AG20443 (cell line): Measurements from ENCODE around the gene STK36.

Experiments
- DNase-seq: peaks from one replicate; pipeline ENCODE4 v3.0.0; 2012; ENCODE audit warnings: low spot score, mixed read lengths

Gene STK36

GRCh38 chr2:218659988-218660358, 11.9 kb upstream of the STK36 start:
- no peak for DNase-seq

GRCh38 chr2:218662377-218662776, 9.5 kb upstream of the STK36 start:
- DNase-seq, result no peak

GRCh38 chr2:218662827-218663226, 9.1 kb upstream of the STK36 start:
- DNase-seq, result no peak

GRCh38 chr2:218663901-218664300, 8.0 kb upstream of the STK36 start:
- no peak for DNase-seq

DNA sequence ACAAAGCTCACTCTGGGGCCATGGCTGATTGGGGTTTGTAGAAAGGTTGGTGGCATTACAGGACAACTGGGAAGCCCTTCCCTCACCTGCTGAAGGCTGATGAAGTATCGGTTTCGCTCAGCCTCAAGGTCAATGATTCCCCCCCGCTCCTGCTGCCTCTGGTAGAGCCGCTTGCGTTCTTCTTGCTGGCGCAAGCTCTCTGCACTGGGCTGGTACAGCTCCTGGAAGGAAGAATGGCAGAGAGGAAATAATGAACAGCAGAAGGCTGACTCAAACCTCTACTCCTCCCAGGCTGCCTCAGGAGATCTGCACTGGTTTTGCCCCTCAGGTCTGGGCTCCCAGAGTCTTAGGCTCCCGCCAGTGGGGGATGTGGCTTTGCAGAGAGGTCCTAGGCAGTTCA, 7.2 kb upstream of the STK36 start:
- no peak for DNase-seq

DNA sequence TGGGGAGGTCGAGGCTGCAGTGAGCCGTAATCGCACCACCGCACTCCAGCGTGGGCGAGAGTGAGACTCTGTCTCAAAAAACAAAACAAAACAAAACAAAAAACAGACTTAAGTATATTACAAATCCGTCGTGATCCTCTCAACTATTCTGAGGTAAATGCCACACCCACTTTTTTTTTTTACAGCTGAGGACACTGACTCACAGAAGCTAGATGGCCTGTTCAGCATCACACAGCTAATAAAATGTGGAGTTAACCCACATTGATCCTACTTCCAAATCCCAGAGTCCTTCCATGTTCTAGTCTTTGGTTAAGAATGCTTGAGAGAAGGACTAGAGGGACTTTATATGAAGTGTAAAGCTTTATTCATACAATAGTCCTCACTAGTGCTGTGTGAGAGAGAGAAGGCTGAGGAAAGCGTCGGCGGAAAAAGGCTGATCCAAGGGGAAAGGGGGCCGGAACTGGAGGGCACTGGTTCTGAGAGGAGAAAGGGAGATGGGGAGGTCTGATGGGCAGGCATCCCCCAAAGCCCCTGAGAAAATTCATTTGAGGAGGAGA, 711 bp upstream of the STK36 start:
- DNase-seq, result no peak

GRCh38 chr2:218679119-218679518, 7.2 kb downstream of the STK36 start:
- no peak for DNase-seq

DNA sequence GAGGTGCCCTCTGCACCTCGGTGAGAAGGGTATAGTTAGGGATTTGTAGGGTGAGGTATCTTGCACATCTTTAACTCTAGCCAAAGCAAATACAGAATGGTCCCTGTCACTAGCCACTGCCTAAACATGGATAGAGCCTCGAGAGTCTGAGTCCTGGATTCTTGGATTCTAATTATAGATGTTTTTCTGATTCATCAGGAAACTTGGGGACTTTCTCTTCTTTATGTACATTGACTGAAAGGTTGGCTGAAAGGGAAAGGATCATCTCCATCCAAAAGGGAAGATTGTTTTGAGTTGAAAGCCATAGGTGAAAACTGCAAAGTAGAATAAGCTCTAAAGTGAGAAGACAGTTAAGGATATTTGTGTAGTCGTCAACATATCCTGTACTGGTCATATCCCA, 8.2 kb downstream of the STK36 start:
- no peak for DNase-seq

DNA sequence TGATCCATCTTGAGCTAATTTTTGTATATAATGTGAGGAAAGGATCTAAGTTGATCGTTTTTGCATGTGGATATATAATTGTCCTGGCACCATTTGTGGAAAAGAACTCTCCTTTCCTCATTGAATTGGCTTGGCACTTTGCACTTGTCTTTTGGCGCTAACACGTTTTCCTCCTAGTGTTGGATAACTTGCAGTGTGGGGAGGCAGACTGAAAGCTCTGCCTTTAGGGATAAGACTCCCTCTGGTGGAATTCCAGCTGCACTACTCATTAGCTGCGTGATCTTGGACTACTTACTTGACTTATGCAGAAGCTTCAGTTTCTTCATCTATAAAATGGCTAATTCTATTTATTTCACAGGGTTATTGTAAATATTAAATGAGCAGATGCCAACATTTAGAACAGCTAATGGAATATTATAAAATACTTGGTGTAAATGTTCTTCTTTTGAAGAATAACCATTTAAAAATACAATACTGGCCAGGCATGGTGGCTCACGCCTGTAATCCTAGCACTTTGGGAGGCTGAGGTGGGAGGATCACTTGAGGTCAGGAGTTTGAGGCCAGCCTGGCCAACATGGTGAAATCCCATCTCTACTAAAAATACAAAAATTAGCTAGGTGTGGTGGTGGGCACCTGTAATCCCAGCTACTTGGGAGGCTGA, 15.6 kb downstream of the STK36 start:
- DNase-seq, result peak; percentile 84

DNA sequence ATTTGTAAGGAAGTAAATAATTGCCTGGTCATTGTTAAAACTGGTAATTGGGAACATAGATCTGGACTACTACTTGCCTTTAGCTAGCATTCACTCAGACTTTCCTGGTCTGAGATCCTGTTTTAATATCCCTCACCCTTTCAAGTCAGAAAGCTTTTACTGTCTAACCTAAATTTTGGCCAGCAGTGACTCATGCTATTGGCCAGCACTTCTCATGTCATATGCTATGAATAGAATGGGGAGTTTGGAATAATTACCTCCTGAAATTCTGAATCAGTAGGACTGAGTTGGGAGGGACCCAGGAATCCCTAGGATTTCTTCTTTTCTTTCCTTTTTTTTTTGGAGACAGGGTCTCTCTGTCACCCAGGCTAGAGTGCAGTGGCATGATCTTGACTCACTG, 19.3 kb downstream of the STK36 start:
- DNase-seq, result peak; percentile 65

- DNase-seq, result peak; percentile 17
Observed at GRCh38 chr2:218694405-218695145, 22.7 kb downstream of the STK36 start.

GRCh38 chr2:218698885-218699284, 27.0 kb downstream of the STK36 start:
- no peak for DNase-seq

- no peak for DNase-seq
Observed at GRCh38 chr2:218701806-218702205, 29.9 kb downstream of the STK36 start.

- no peak for DNase-seq
Observed at GRCh38 chr2:218703341-218703740, 31.5 kb downstream of the STK36 start.

- DNase-seq, result no peak
Observed at GRCh38 chr2:218708086-218708485, 36.2 kb downstream of the STK36 start.

GRCh38 chr2:218709908-218710307, 38.0 kb downstream of the STK36 start:
- no peak for DNase-seq

DNA sequence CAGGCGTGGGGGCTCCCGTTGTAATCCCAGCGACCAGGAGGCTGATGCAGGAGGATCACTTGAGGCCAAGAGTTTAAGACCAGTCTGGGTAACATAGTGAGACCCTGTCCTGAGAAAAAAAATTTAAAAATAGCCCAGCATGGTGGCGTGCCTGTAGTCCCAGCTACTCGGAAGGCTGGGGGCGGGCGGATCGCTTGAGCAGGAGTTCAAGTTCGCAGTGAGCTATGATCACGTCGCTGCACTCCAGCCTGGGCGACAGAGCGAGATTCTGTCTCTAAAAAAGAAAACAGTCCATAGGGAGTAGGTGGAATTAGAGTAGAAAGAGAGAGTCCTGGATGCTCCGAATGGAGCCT, 38.4 kb downstream of the STK36 start:
- DNase-seq, result no peak

GRCh38 chr2:218710687-218711549, 39.0 kb downstream of the STK36 start, which contains the start of gene TTLL4:
TTLL4 (plus strand) TSS chr2:218710835; CDS start chr2:218737677, 26,842 bp downstream.
- DNase-seq, result peak; percentile 100

- DNase-seq, result peak; percentile 27
Observed at GRCh38 chr2:218711550-218711929, 39.7 kb downstream of the STK36 start.

- no peak for DNase-seq
Observed at GRCh38 chr2:218713922-218714321, 42.0 kb downstream of the STK36 start.

GRCh38 chr2:218716070-218716469, 44.2 kb downstream of the STK36 start:
- no peak for DNase-seq

GRCh38 chr2:218717262-218717661, 45.4 kb downstream of the STK36 start:
- no peak for DNase-seq

GRCh38 chr2:218718058-218718457, 46.2 kb downstream of the STK36 start:
- DNase-seq, result no peak
